Measurements from ENCODE around the gene TVP23C. TPM values are rescaled to one million over a fixed set of nuclear protein-coding genes. Genes with fewer than 3 reads are reported as not detected.
A peak's percentile ranks its signal among the peaks of the same experiment; 100 is the strongest.

TVP23C gene
- total RNA-seq, 1 experiment from 2014 or later: 16.9 TPM

DNA sequence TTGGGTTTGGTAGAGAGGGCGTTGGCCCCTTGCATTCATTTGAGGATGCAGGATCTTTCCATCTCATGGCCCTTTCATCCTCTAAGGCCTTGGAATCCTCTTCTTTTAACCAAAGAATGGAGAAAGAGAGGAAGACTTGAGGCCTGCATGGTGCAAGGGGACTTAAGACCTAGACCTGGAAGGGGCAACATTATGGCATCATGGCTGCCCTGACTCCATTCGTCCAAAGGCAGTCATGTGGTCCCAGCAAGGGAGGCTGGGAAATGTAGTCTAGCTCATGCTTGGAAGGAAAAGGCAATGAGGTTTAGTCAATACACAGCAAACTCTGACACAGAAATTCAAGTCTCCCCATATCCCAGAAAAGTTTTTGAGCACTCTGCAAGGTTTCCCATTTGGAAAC is 65.2 kb downstream of the TVP23C start:
- H3T11ph ChIP-seq (ENCODE audit: low read length): no peak overlapping the region
- H3K56ac ChIP-seq (ENCODE audit: insufficient read length, low read depth, low read length): no peak overlapping the region
- no peak overlapping the region for H2AFZ ChIP-seq (ENCODE audit: low read length)
- peaks cover 29 to 57% (median 39%) of the 10 kb centered on the region in 3 experiments for H3K36me3 Mint-ChIP-seq (ENCODE audit: insufficient read depth in 1 of 3, low read depth in 3 of 3)
- H3K4me3 Mint-ChIP-seq: no peak overlapping the region
- no peaks in the 10 kb centered on the region; the same call in 1 of the 2 replicates for H3K4me1 ChIP-seq (ENCODE audit: insufficient read depth, low read length)
- no peaks in the 10 kb centered on the region for H3K27me3 ChIP-seq (ENCODE audit: insufficient read depth, low read length)
- no peaks in the 10 kb centered on the region for H3K9me3 ChIP-seq (ENCODE audit: control insufficient read depth, low read depth, low read length)
- no peak overlapping the region for H4K91ac ChIP-seq (ENCODE audit: insufficient read length, low read depth, low read length)
- H4K8ac ChIP-seq (replicated peaks; ENCODE audit: insufficient read length, low read depth, low read length): no peak overlapping the region
- no peak overlapping the region for H2BK12ac ChIP-seq (ENCODE audit: insufficient read length, low read depth, low read length)
- H3K9ac ChIP-seq (ENCODE audit: extremely low read depth, insufficient read length, low read length): no peak overlapping the region
- no peaks in the 10 kb centered on the region for H3K79me1 ChIP-seq (ENCODE audit: insufficient read depth, low read depth, low read length, poor library complexity, severe bottlenecking)
- H2BK15ac ChIP-seq (ENCODE audit: low read depth, low read length): no peak overlapping the region
- no peak overlapping the region for H3K27ac Mint-ChIP-seq
- H3K23ac ChIP-seq (ENCODE audit: insufficient read length, low read depth, low read length): no peak overlapping the region
- WGBS (ENCODE audit: extremely low coverage, insufficient read length, low lambda C conversion rate): no CpG with 5 or more reads among the region's 2 CpGs
- no peaks in the 10 kb centered on the region for H3K79me2 ChIP-seq (ENCODE audit: insufficient read depth, low read length)
- peak; percentile 47 for DNase-seq
- H3K9me3 Mint-ChIP-seq: no peaks in the 10 kb centered on the region; a peak in 1 of 5 replicates
- no peaks in the 10 kb centered on the region for H4K20me1 ChIP-seq (ENCODE audit: control insufficient read depth, insufficient read depth, insufficient read length)
- H3K4me2 ChIP-seq (ENCODE audit: insufficient read depth, insufficient read length, low read length): no peak overlapping the region
- H2AK5ac ChIP-seq (ENCODE audit: insufficient read length, low read length): no peak overlapping the region
- H3K4ac ChIP-seq (ENCODE audit: low read depth, low read length): no peak overlapping the region
- no peaks in the 10 kb centered on the region for H3K27me3 Mint-ChIP-seq (ENCODE audit: low read depth)
- no peak overlapping the region for H2BK20ac ChIP-seq (ENCODE audit: low read depth, low read length, poor library complexity, severe bottlenecking)
- H2BK120ac ChIP-seq (ENCODE audit: low read depth, low read length, poor library complexity, severe bottlenecking): no peak overlapping the region
- H3K18ac ChIP-seq (ENCODE audit: insufficient read length, low read depth, low read length): no peak overlapping the region
- H3K14ac ChIP-seq (ENCODE audit: insufficient read depth, low read length): no peak overlapping the region
- no peak overlapping the region for H3K27ac ChIP-seq (ENCODE audit: insufficient read length, low read depth, low read length)
- no peak for TF ChIP-seq CTCF (conservative IDR thresholded peaks at IDR 0.05)
- peaks cover 12 to 13% of the 10 kb centered on the region in 2 experiments for H3K4me1 Mint-ChIP-seq
- no peak overlapping the region for H4K5ac ChIP-seq (ENCODE audit: insufficient read length, low read depth, low read length)
- no peaks in the 10 kb centered on the region for H3K23me2 ChIP-seq (ENCODE audit: insufficient read length, low read depth, low read length, poor library complexity, severe bottlenecking)
- H2BK5ac ChIP-seq (ENCODE audit: insufficient read length, low read length): no peak overlapping the region

Data from H9 (cell line).